Stimulated activated memory B cell treated with anti-CD40 and anti-IgM and Interleukin-4, amounts not matched to agents 10 μg/mL and 1 μg/mL and 100 μg/mL, for 72 hours (primary cell): ENCODE results near the gene SMAD3.
"Not testable (repeated sequence)": the region's sequence is repeated elsewhere in the genome, so short reads cannot be mapped to it uniquely, and the experiment has no call there.

Experiments used
- ATAC-seq: fragments of 150-1000 bp; cut with Tn5 transposase; 2 replicates; pipeline ENCODE4 v1.10.0; 2021
- H3K27ac Mint-ChIP-seq: one replicate; pipeline ENCODE4 v1.8.0; 2022; ENCODE audit warnings: mild to moderate bottlenecking, mixed read lengths
- H3K27me3 Mint-ChIP-seq: one replicate; pipeline ENCODE4 v1.8.0; 2022; ENCODE audit warnings: mixed read lengths
- H3K36me3 Mint-ChIP-seq: one replicate; pipeline ENCODE4 v1.8.0; 2022; ENCODE audit warnings: mixed read lengths
- H3K4me1 Mint-ChIP-seq: one replicate; pipeline ENCODE4 v1.8.0; 2022; ENCODE audit warnings: mixed read lengths
- H3K4me3 Mint-ChIP-seq: one replicate; pipeline ENCODE4 v1.8.0; 2022; ENCODE audit warnings: mild to moderate bottlenecking, moderate library complexity, mixed read lengths
- H3K9me3 Mint-ChIP-seq: one replicate; pipeline ENCODE4 v1.8.0; 2022; ENCODE audit warnings: mixed read lengths

SMAD3 gene

DNA sequence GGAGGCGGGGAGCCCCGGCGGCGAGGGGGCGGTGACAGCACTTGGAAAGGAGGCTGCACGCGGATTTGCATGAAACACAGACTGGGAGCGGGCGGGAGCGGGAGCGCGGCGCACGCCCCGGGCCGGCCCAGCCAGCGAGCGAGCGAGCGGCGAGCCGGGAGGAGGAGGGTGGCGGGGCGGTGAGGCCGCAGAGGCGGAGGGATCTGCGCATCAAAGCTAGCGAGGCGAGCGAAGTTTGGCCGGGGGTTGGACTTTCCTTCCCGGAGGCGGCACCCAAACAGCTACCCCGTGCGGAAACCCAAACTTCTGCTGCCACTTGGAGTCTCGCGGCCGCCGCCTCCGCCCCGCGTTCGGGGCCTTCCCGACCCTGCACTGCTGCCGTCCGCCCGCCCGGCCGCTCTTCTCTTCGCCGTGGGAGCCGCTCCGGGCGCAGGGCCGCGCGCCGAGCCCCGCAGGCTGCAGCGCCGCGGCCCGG lies at the start of gene SMAD3:
TSS of gene SMAD3 (plus strand) at position 72 of the 475 bp plus-strand sequence. CDS start 553 bp downstream, outside the sequence.
- ATAC-seq, result peak; percentile 86
- Mint-ChIP-seq H3K36me3 (no peaks in the 10 kb centered on the region), H3K4me1 (peaks cover 58% of the 10 kb centered on the region), H3K4me3 (peak within 1 kb of the TSS; percentile 99), H3K9me3 (no peaks in the 10 kb centered on the region), H3K27ac (peak within 1 kb of the TSS; percentile 92), H3K27me3 (no peaks in the 10 kb centered on the region)

DNA sequence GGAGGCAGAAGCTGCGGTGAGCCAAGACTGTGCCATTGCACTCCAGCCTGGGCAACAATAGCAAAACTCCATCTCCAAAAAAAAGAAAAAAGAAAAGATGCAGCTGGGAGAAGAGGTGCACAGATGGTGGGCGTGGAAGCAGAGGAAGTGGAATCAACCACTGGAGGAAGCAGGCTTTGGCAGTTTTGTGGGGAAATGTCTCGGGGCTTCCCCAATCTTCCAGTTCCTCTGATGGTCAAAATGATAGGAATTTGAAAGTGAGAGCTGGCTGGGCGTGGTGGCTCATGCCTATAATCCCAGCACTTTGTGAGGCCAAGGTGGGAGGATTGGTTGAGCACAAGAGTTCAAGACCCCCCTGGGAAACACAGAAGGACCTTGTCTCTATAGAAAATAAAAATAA lies 48.1 kb upstream of the SMAD3 start:
- Mint-ChIP-seq H3K4me3 (no peak overlapping the region), H3K4me1 (peaks cover 12% of the 10 kb centered on the region), H3K27ac (no peak overlapping the region), H3K9me3 (no peaks in the 10 kb centered on the region), H3K36me3 (no peaks in the 10 kb centered on the region), H3K27me3 (peaks cover 2% of the 10 kb centered on the region)
- no peak for ATAC-seq

GRCh38 chr15:67018026-67018425 lies 47.4 kb upstream of the SMAD3 start:
- Mint-ChIP-seq H3K9me3 (no peaks in the 10 kb centered on the region), H3K4me3 (no peak overlapping the region), H3K27me3 (peaks cover 9% of the 10 kb centered on the region), H3K4me1 (peaks cover 12% of the 10 kb centered on the region), H3K36me3 (no peaks in the 10 kb centered on the region), H3K27ac (peak overlapping the region; percentile 4)
- no peak for ATAC-seq

DNA sequence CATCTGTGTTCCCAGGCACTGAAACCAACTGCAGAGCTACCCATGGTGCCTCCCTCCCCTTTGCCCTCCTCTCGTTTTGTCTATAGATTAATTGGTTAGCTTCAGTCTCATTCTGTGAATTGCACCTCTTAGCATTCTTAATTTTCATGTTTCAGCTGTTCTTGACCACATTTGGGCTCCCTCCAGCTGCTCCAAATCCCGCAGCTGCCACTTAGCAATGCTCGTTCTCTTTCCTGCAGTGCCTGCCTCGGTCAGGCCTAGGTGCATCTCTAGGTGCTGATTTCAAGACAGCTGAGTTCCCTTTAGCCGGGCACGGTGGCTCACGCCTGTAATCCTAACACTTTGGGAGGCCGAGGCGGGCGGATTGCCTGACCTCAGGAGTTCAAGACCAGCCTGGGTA lies 47.0 kb upstream of the SMAD3 start:
- H3K27ac Mint-ChIP-seq, result peak overlapping the region; percentile 4
- H3K9me3 Mint-ChIP-seq, result no peaks in the 10 kb centered on the region
- no peak overlapping the region for H3K4me3 Mint-ChIP-seq
- H3K27me3 Mint-ChIP-seq, result peaks cover 9% of the 10 kb centered on the region
- H3K36me3 Mint-ChIP-seq, result no peaks in the 10 kb centered on the region
- no peak for ATAC-seq
- peaks cover 12% of the 10 kb centered on the region for H3K4me1 Mint-ChIP-seq

GRCh38 chr15:67019069-67019468 lies 46.3 kb upstream of the SMAD3 start:
- Mint-ChIP-seq H3K4me3 (no peak overlapping the region), H3K27ac (no peak overlapping the region), H3K27me3 (peaks cover 9% of the 10 kb centered on the region), H3K36me3 (no peaks in the 10 kb centered on the region), H3K9me3 (no peaks in the 10 kb centered on the region), H3K4me1 (peaks cover 15% of the 10 kb centered on the region)
- no peak for ATAC-seq

DNA sequence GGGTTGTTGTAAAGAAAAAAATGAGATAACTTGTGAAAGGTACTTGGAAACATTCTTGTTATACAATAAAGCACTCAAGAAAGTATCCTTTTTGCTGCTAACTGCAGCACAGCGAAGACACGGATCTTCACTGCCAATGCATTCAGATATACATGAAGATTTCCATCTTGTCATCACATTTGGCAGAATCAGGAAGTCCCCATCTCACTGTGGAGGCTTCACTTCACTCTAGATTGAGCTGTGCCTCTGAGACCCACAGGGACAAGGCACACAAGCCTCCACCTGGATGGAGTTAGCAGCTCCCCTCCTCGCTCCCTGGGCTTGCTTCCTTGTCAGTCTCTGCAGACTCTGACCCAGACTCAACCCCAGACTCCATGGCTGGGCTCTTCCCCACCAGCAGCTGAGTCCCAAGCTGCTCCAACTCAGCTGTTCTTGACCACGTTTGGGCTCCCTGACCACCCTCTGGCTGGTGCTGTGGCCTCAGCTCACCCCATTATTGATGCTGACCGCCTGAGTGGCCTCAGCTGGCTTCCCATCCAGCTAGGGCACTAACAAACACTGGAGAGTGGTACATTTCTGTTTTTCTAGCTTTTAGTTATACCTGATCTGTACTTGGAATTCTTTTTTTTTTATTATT lies 45.4 kb upstream of the SMAD3 start:
- H3K4me1 Mint-ChIP-seq, result peaks cover 21% of the 10 kb centered on the region
- peak; percentile 34 for ATAC-seq
- H3K9me3 Mint-ChIP-seq, result no peaks in the 10 kb centered on the region
- peaks cover 9% of the 10 kb centered on the region for H3K27me3 Mint-ChIP-seq
- H3K36me3 Mint-ChIP-seq, result no peaks in the 10 kb centered on the region
- H3K27ac Mint-ChIP-seq, result no peak overlapping the region
- H3K4me3 Mint-ChIP-seq, result no peak overlapping the region

DNA sequence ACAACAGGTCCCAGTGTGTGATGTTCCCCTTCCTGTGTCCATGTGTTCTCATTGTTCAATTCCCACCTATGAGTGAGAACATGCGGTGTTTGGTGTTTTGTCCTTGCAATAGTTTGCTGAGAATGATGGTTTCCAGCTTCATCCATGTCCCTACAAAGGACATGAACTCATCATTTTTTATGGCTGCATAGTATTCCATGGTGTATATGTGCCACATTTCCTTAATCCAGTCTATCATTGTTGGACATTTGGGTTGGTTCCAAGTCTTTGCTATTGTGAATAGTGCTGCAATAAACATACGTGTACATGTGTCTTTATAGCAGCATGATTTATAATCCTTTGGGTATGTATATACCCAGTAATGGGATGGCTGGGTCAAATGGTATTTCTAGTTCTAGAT lies 44.7 kb upstream of the SMAD3 start:
- not testable (repeated sequence) for H3K4me3 Mint-ChIP-seq, H3K27ac Mint-ChIP-seq, H3K9me3 Mint-ChIP-seq, H3K27me3 Mint-ChIP-seq, H3K36me3 Mint-ChIP-seq, ATAC-seq
- H3K4me1 Mint-ChIP-seq, result peaks cover 26% of the 10 kb centered on the region

DNA sequence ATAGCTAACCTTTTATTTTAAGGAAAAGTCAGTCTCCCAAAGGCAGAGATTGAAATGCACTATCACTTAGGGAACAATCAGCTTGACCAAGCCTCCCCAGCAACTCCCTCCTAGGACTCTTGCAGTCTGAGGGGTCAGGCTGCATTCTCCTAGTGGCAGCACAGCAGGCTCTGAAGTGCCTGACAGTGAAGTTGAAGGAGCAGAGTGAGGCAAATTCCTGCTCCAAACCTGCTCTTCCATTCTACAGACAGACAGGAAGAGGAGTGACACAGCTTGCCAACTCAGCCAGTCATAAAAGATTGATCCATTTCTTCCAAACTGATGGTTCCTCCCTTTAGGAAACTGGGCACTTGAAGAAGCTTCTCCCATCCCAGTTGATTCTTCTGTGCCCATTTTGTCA lies 43.9 kb upstream of the SMAD3 start:
- H3K27me3 Mint-ChIP-seq, result peaks cover 9% of the 10 kb centered on the region
- no peaks in the 10 kb centered on the region for H3K9me3 Mint-ChIP-seq
- H3K36me3 Mint-ChIP-seq, result no peaks in the 10 kb centered on the region
- H3K4me1 Mint-ChIP-seq, result peaks cover 34% of the 10 kb centered on the region
- ATAC-seq, result no peak
- no peak overlapping the region for H3K27ac Mint-ChIP-seq
- no peak overlapping the region for H3K4me3 Mint-ChIP-seq

DNA sequence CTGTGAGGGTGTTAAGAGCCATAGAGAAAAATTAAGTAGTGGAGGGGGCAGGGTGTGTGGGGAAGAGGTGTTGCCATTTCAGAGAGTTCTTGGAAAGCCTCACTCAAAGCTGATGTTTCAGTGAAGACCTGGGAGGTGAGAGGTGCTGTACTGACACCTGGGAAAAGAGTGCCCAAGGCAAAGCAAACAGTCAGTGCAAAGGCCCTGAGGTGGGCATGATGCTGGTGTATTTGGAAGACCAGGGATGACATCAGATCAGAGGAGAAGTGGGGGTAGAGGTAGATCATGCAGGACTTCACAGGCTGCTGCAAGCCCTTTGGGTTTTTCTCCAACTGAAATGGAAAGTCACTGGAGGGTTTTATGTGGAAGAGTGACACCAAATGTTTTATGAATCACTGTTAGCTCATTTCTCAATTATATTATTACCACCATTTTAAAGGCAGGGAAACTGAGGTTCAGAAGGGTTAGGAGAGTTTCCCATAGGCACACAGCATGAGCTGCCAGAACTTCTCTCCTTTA lies 42.8 kb upstream of the SMAD3 start:
- no peak for ATAC-seq
- Mint-ChIP-seq H3K36me3 (no peaks in the 10 kb centered on the region), H3K4me1 (peaks cover 32% of the 10 kb centered on the region), H3K27ac (no peak overlapping the region), H3K27me3 (peaks cover 9% of the 10 kb centered on the region), H3K4me3 (no peak overlapping the region), H3K9me3 (no peaks in the 10 kb centered on the region)

- Mint-ChIP-seq H3K27me3 (peaks cover 9% of the 10 kb centered on the region), H3K4me3 (no peak overlapping the region), H3K36me3 (no peaks in the 10 kb centered on the region), H3K9me3 (no peaks in the 10 kb centered on the region), H3K4me1 (peaks cover 26% of the 10 kb centered on the region), H3K27ac (no peak overlapping the region)
- ATAC-seq, result peak; percentile 43
These were observed 41.7 kb upstream of the SMAD3 start for GRCh38 chr15:67023517-67024313.

GRCh38 chr15:67024314-67024997 lies 40.9 kb upstream of the SMAD3 start:
- Mint-ChIP-seq H3K4me3 (no peak overlapping the region), H3K27ac (no peak overlapping the region), H3K27me3 (peaks cover 9% of the 10 kb centered on the region), H3K4me1 (peaks cover 26% of the 10 kb centered on the region), H3K9me3 (no peaks in the 10 kb centered on the region), H3K36me3 (no peaks in the 10 kb centered on the region)
- ATAC-seq, result no peak

GRCh38 chr15:67024998-67025368 lies 40.4 kb upstream of the SMAD3 start:
- Mint-ChIP-seq H3K27ac (no peak overlapping the region), H3K27me3 (peaks cover 9% of the 10 kb centered on the region), H3K4me1 (peaks cover 26% of the 10 kb centered on the region), H3K36me3 (no peaks in the 10 kb centered on the region), H3K9me3 (no peaks in the 10 kb centered on the region), H3K4me3 (no peak overlapping the region)
- ATAC-seq, result no peak

DNA sequence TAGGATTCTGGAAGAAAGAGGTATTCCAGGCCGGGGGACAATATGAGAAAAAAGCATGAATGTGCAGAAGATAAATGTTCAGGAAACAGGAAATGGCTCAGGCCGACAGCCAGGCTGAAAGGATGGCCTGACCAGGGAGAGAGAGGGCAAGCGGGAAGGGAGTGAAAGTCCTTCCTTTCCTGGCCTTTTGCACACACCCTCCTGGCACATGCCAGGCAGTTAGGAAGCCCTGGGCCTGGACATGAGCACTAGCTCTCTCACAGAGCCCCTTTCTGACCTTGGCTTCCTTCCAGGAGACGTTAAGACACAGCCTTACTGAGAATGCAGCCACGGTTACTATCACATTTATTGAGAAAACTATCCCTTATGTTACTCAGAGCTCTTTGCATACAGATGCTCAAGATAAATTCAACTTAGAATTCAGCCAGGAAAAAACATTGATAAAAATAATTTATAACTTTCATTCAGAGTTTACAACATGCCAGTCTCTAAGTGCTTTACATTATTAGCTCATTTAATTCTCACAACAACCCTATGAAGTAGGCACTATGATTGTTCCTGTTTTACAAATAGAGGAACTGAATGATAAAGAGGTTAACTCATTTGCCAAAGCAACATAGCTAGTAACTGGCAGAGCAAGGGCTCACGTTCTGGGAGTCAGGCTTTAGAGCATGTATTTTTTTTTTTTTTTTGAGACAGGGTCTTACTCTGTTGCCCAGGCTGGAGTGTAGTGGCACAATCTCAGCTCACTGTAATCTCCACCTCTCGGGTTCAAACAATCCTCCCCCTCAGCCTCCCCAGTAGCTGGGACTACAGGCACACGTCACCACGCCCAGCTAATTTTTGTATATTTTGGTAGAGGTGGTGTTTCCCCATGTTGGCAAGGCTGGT lies 39.4 kb upstream of the SMAD3 start:
- Mint-ChIP-seq H3K9me3 (no peaks in the 10 kb centered on the region), H3K4me3 (no peak overlapping the region), H3K4me1 (peaks cover 26% of the 10 kb centered on the region), H3K27me3 (peaks cover 9% of the 10 kb centered on the region), H3K27ac (no peak overlapping the region), H3K36me3 (no peaks in the 10 kb centered on the region)
- peak; percentile 64 for ATAC-seq

DNA sequence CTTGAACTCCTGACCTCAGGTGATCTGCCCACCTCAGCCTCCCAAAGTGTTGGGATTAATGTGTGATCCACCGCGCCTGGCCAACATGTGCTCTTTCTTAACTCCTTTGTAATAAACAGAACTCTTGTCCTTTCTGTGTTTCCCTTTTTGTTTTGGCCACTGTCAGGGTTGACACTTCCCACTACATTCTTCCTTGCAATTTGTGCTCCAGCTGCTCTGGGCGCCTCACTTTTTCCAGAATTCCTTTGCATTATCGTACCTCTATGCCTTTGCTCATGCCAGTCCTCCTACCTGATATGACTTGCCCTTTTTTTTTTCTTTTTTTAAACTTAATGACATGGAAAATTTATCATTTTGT lies 38.8 kb upstream of the SMAD3 start:
- Mint-ChIP-seq H3K9me3 (no peaks in the 10 kb centered on the region), H3K27me3 (peaks cover 9% of the 10 kb centered on the region), H3K4me1 (peaks cover 26% of the 10 kb centered on the region), H3K4me3 (no peak overlapping the region), H3K36me3 (no peaks in the 10 kb centered on the region), H3K27ac (no peak overlapping the region)
- no peak for ATAC-seq

DNA sequence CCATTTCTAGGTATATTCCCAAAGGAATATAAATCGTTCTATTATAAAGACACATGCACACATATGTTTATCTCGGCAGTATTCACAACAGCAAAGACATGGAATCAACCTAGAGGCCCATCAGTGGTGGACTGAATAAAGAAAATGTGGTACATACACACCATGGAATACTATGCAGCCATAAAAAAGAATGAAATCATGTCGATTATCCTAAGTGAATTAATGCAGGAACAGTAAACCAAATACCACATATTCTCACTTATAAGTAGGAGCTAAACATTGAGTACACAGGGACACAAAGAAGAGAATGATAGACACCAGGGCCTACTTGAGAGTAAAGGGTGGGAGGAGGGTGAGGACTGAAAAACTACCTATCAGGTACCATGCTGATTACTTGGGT lies 37.0 kb upstream of the SMAD3 start:
- not testable (repeated sequence) for ATAC-seq, H3K36me3 Mint-ChIP-seq, H3K9me3 Mint-ChIP-seq, H3K27me3 Mint-ChIP-seq, H3K27ac Mint-ChIP-seq, H3K4me3 Mint-ChIP-seq
- peaks cover 26% of the 10 kb centered on the region for H3K4me1 Mint-ChIP-seq
